Caco-2 (cell line): ENCODE results near the gene FAM174A. TPM values are rescaled to one million over a fixed set of nuclear protein-coding genes. Genes with fewer than 3 reads are reported as not detected.

Source experiments
- BruUV-seq: library from RNA; stranded (reverse); fragments of 400-500 nt; replicated peaks from 2 replicates; lab custom pipeline; 2021; lab: Mats Ljungman, UMichigan
- CTCF ChIA-PET: fragments of 300-600 bp; sonication (Branson Sonifier 250); formaldehyde crosslinking; loops from one replicate; lab custom pipeline; 2022; ENCODE audit warnings: antibody characterized with exemption; lab: Charles Lee
- POLR2A ChIA-PET: fragments of 300-600 bp; sonication (Branson Sonifier 250); formaldehyde crosslinking; loops from one replicate; lab custom pipeline; 2022; ENCODE audit warnings: antibody characterized with exemption; lab: Charles Lee
- DNase-seq, 2 experiments: peaks; one replicate each; pipeline versions ENCODE4 v3.0.0 to v3.0.0-alpha.2; 2020 to 2022
- H3K27me3 ChIP-seq: replicated peaks from 2 replicates; pipeline ENCODE4 v1.6.0; 2011; ENCODE audit warnings: low read length; ENCODE audit not compliant: control insufficient read depth, insufficient read depth
- H3K36me3 ChIP-seq: 2 replicates; pipeline ENCODE4 v1.5.1; 2011; ENCODE audit warnings: low read length; ENCODE audit not compliant: control insufficient read depth, insufficient read depth
- H3K4me1 ChIP-seq: fragments of 250-450 bp; sonication (Bioruptor Pico); 2 replicates; pipeline ENCODE4 v1.5.1; 2020; ENCODE audit warnings: mild to moderate bottlenecking
- H3K4me3 ChIP-seq: 2 replicates; pipeline ENCODE4 v1.5.1; 2011; ENCODE audit warnings: low read depth, mild to moderate bottlenecking, control low read depth, low read length
- H3K9me3 ChIP-seq: fragments of 250-450 bp; sonication (Bioruptor Pico); 2 replicates; pipeline ENCODE4 v1.5.1; 2020; ENCODE audit warnings: mild to moderate bottlenecking, moderate library complexity
- H3K27ac Mint-ChIP-seq: one replicate; pipeline ENCODE4 v1.8.0; 2022; ENCODE audit warnings: mixed read lengths; ENCODE audit not compliant: unreplicated experiment
- H3K27me3 Mint-ChIP-seq: one replicate; pipeline ENCODE4 v1.8.0; 2022; ENCODE audit warnings: mixed read lengths; ENCODE audit not compliant: insufficient read depth, unreplicated experiment
- H3K36me3 Mint-ChIP-seq: one replicate; pipeline ENCODE4 v1.8.0; 2022; ENCODE audit warnings: mild to moderate bottlenecking, mixed read lengths; ENCODE audit not compliant: insufficient read depth, unreplicated experiment
- H3K4me1 Mint-ChIP-seq: one replicate; pipeline ENCODE4 v1.8.0; 2022; ENCODE audit warnings: low read depth, mixed read lengths; ENCODE audit not compliant: unreplicated experiment
- H3K4me3 Mint-ChIP-seq: one replicate; pipeline ENCODE4 v1.8.0; 2022; ENCODE audit warnings: mild to moderate bottlenecking, moderate library complexity, mixed read lengths; ENCODE audit not compliant: unreplicated experiment
- H3K9me3 Mint-ChIP-seq: one replicate; pipeline ENCODE4 v1.8.0; 2022; ENCODE audit warnings: mixed read lengths; ENCODE audit not compliant: unreplicated experiment
- CTCF ChIP-seq, 2 experiments: fragments of 200-600 bp in 1 of 2; IDR thresholded peaks; 1 replicate in 1 of 2; 2 replicates in 1 of 2; pipeline versions ENCODE4 v1.5.1 to v1.8.0; 2011 to 2022; ENCODE audit warnings: antibody characterized with exemption in 1 of 2, control low read depth in 1 of 2, inconsistent platforms in 1 of 2, low read depth in 1 of 2, low read length in 1 of 2, mild to moderate bottlenecking in 1 of 2, moderate library complexity in 1 of 2; ENCODE audit not compliant: insufficient read depth in 1 of 2, severe bottlenecking in 1 of 2, unreplicated experiment in 1 of 2
- intact Hi-C: fragments of 100-400 bp; cut with micrococcal nuclease; formaldehyde crosslinking; loops from one replicate; pipeline ENCODE4 v1.10.0; 2022; ENCODE audit not compliant: unreplicated experiment
- total RNA-seq: library from RNA; stranded (reverse); gene quantifications from 2 replicates; pipeline ENCODE4 v1.2.3, GENCODE V29; 2022

The FAM174A gene
- total RNA-seq, 1 experiment from 2014 or later = 4.3 TPM

GRCh38 chr5:100542086-100542485 is 6.9 kb downstream of the FAM174A start:
- H3K4me1 ChIP-seq = no peaks in the 10 kb centered on the region
- no peaks in the 10 kb centered on the region for H3K27me3 ChIP-seq
- H3K36me3 Mint-ChIP-seq = no peaks in the 10 kb centered on the region
- H3K27ac Mint-ChIP-seq = no peak overlapping the region
- POLR2A ChIA-PET = no interaction called here
- H3K9me3 ChIP-seq = no peaks in the 10 kb centered on the region
- no peaks in the 10 kb centered on the region for H3K36me3 ChIP-seq
- no TSS peak for BruUV-seq
- no peaks in the 10 kb centered on the region for H3K4me1 Mint-ChIP-seq
- CTCF ChIA-PET = no interaction called here
- no peak for TF ChIP-seq CTCF (IDR thresholded peaks at IDR 0.05; ENCODE audit: insufficient read depth in 1 of 2, low read depth in 1 of 2, low read length in 1 of 2, severe bottlenecking in 1 of 2, unreplicated experiment in 1 of 2)
- intact Hi-C loops = no loop called here
- H3K27me3 Mint-ChIP-seq = no peaks in the 10 kb centered on the region
- H3K9me3 Mint-ChIP-seq = no peaks in the 10 kb centered on the region
- no peak for DNase-seq
- H3K4me3 ChIP-seq = no peak overlapping the region
- H3K4me3 Mint-ChIP-seq = no peak overlapping the region

GRCh38 chr5:100546001-100546400 is 10.8 kb downstream of the FAM174A start:
- no peaks in the 10 kb centered on the region for H3K36me3 Mint-ChIP-seq
- H3K27me3 ChIP-seq = no peaks in the 10 kb centered on the region
- no peak for DNase-seq
- intact Hi-C loops = no loop called here
- no peaks in the 10 kb centered on the region for H3K9me3 Mint-ChIP-seq
- no peak overlapping the region for H3K4me3 ChIP-seq
- no peaks in the 10 kb centered on the region for H3K36me3 ChIP-seq
- ChIA-PET CTCF (no interaction called here), POLR2A (no interaction called here)
- H3K4me1 Mint-ChIP-seq = no peaks in the 10 kb centered on the region
- H3K4me1 ChIP-seq = no peaks in the 10 kb centered on the region
- TF ChIP-seq CTCF (IDR thresholded peaks at IDR 0.05; ENCODE audit: insufficient read depth in 1 of 2, low read depth in 1 of 2, low read length in 1 of 2, severe bottlenecking in 1 of 2, unreplicated experiment in 1 of 2) = no peak
- no peak overlapping the region for H3K4me3 Mint-ChIP-seq
- no peak overlapping the region for H3K27ac Mint-ChIP-seq
- no peaks in the 10 kb centered on the region for H3K27me3 Mint-ChIP-seq
- no TSS peak for BruUV-seq
- no peaks in the 10 kb centered on the region for H3K9me3 ChIP-seq

- intact Hi-C loops = no loop called here
- CTCF ChIA-PET = no interaction called here
Measured at GRCh38 chr5:100550531-100551051, 15.4 kb downstream of the FAM174A start.

More at GRCh38 chr5:100550531-100551051, 15.4 kb downstream of the FAM174A start:
- no peak for DNase-seq
- Histone ChIP-seq H3K4me1 (no peaks in the 10 kb centered on the region), H3K36me3 (no peaks in the 10 kb centered on the region), H3K9me3 (no peaks in the 10 kb centered on the region), H3K4me3 (no peak overlapping the region), H3K27me3 (no peaks in the 10 kb centered on the region)
- Mint-ChIP-seq H3K36me3 (no peaks in the 10 kb centered on the region), H3K27me3 (no peaks in the 10 kb centered on the region), H3K27ac (no peak overlapping the region), H3K4me3 (no peak overlapping the region), H3K9me3 (no peaks in the 10 kb centered on the region), H3K4me1 (no peaks in the 10 kb centered on the region)
- POLR2A ChIA-PET = no interaction called here
- TF ChIP-seq CTCF (IDR thresholded peaks at IDR 0.05; ENCODE audit: insufficient read depth in 1 of 2, low read depth in 1 of 2, low read length in 1 of 2, severe bottlenecking in 1 of 2, unreplicated experiment in 1 of 2) = no peak
- no TSS peak for BruUV-seq
